ENCODE data around the gene SLC2A6. TPM values are rescaled to one million over a fixed set of nuclear protein-coding genes. Genes with fewer than 3 reads are reported as not detected.

The SLC2A6 gene
- total and polyA plus RNA-seq, 10 of the 15 experiments (the other 5 are each of a cell fraction or from before 2014, with no cell fraction given), result 1.1 to 37.9 (median 18.3) TPM

DNA sequence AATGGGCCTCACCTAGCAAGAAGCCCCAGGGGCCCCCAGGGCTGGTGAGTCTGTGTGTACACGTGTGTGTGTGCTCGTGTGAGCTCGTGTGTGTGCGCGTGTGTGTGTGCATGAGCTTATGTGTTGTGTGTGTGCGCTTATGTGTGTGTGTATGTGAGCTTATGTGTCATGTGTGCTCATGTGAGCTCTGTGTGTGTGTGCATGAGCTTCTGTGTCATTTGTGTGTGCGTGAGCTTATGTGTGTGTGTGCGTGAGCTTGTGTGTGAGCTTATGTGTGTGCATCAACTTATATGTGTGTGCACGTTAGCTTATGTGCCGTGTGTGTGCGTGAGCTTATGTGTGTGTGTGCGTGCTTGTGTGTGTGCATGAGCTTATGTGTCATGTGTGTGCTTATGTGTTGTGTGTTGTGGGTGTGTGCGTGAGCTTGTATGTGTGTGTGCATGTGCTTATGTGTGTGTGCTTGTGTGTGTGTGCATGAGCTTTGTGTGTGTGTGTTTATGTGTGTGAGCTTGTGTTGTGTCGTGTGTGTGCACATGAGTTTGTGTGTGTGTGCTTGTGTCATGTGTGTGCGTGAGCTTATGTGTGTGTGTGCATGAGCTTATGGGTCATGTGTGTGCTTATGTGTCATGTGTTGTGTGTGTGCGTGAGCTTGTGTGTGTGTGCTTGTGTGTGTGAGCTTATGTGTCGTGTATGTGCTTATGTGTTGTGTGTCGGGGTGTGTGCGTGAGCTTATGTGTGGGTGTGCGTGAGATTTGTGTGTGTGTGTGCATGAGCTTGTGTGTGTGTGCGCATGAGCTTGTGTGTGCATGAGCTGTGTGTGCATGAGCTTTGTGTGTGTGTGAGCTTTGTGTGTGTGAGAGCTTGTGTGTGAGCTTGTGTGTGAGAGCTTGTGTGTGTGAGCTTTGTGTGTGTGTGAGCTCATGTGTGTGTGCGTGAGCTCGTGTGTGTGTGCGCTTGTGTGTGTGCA is 16.7 kb upstream of the SLC2A6 start:
- DNase-seq (ENCODE audit: low read depth, low spot score) (no peak), FAIRE-seq (peak; percentile 72), ATAC-seq (no peak)
- ChIA-PET SMC1A (ENCODE audit: uncharacterized antibody, unreplicated experiment) (interaction anchor here (1.5 kb wide), 1 partner anchor 9 kb away, joined by 3 read pairs; no protein-coding TSS in a partner anchor), POLR2A (no interaction called here), CTCF (interaction anchor here (0.7 to 2.1 kb wide), 5 partner anchors 9 to 314 kb away, joined by 3 to 5 read pairs (median 4); no protein-coding TSS in a partner anchor), RAD21 (ENCODE audit: unreplicated experiment) (interaction anchor here (1.3 kb wide), 1 partner anchor 18 kb away, joined by 3 read pairs; no protein-coding TSS in a partner anchor)
- no TSS peak for BruUV-seq (replicated peaks)
- H3K9me3 ChIP-seq (replicated peaks; ENCODE audit: control insufficient read depth, insufficient read depth, low read length), result no peaks in the 10 kb centered on the region
- in situ Hi-C loops (cut with MboI), result no loop called here
- no peak overlapping the region for H3K4me2 ChIP-seq (ENCODE audit: control insufficient read depth, insufficient read depth)
- no peak overlapping the region for H3K4me3 ChIP-seq
- no peaks in the 10 kb centered on the region for H3K36me3 ChIP-seq (ENCODE audit: control insufficient read depth in 2 of 2, insufficient read depth in 2 of 2, low read length in 1 of 2)
- H3K27me3 ChIP-seq (replicated peaks in 1 of 2; ENCODE audit: control insufficient read depth in 2 of 2, insufficient read depth in 2 of 2, low read length in 1 of 2), result peaks cover 0 to 1% of the 10 kb centered on the region in 2 experiments; a peak in 1 of 4 replicates
- no peaks in the 10 kb centered on the region for H3K79me2 ChIP-seq (ENCODE audit: control insufficient read depth, insufficient read depth, low read length)
- no peak overlapping the region for H2AFZ ChIP-seq (ENCODE audit: control insufficient read depth, low read depth, low read length)
- H3K27ac ChIP-seq (ENCODE audit: control insufficient read depth, insufficient read depth), result no peak overlapping the region
- no peaks in the 10 kb centered on the region for H3K4me1 ChIP-seq (ENCODE audit: control insufficient read depth, insufficient read depth, low read length)
- no peak overlapping the region for H3K9ac ChIP-seq (ENCODE audit: control insufficient read depth, insufficient read depth, low read length)
- intact Hi-C loops (cut with micrococcal nuclease; ENCODE audit: unreplicated experiment), result no loop called here
- peak; percentile 33 for TF ChIP-seq NR2C2 (IDR thresholded peaks at IDR 0.05; ENCODE audit: borderline replicate concordance, control insufficient read depth, insufficient read length, low read depth)
- TF ChIP-seq WRNIP1 (IDR thresholded peaks at IDR 0.05; ENCODE audit: borderline replicate concordance, low read depth, low read length), result no peak
- no peak for TF ChIP-seq DPF2 (IDR thresholded peaks at IDR 0.05)
- TF ChIP-seq FOS (IDR thresholded peaks at IDR 0.05; ENCODE audit: borderline replicate concordance, extremely low read depth, insufficient read length), result no peak
- TF ChIP-seq RELA (IDR thresholded peaks at IDR 0.05; ENCODE audit: borderline replicate concordance, partially characterized antibody), result no peak
- TF ChIP-seq TCF12 (IDR thresholded peaks at IDR 0.05; ENCODE audit: low read depth, low read length), result no peak
- TF ChIP-seq, protein P1, sequence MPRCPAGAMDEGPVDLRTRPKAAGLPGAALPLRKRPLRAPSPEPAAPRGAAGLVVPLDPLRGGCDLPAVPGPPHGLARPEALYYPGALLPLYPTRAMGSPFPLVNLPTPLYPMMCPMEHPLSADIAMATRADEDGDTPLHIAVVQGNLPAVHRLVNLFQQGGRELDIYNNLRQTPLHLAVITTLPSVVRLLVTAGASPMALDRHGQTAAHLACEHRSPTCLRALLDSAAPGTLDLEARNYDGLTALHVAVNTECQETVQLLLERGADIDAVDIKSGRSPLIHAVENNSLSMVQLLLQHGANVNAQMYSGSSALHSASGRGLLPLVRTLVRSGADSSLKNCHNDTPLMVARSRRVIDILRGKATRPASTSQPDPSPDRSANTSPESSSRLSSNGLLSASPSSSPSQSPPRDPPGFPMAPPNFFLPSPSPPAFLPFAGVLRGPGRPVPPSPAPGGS (IDR thresholded peaks at IDR 0.05; ENCODE audit: borderline replicate concordance, insufficient read depth, low read depth, low read length, poor library complexity, severe bottlenecking), result peak; percentile 91
- no peak for TF ChIP-seq ZNF217 (IDR thresholded peaks at IDR 0.05)
- no peak for TF ChIP-seq YBX1 (IDR thresholded peaks at IDR 0.05)
- peak; percentile 30; the same call in 1 of the 2 replicates for TF ChIP-seq NFIC (IDR thresholded peaks at IDR 0.05; ENCODE audit: low read depth, low read length)
- no peak for TF ChIP-seq RAD21 (IDR thresholded peaks at IDR 0.05; ENCODE audit: insufficient read depth, low read depth, low read length)
- no peaks in the 10 kb centered on the region for H4K20me1 ChIP-seq (ENCODE audit: control insufficient read depth, insufficient read depth)
- WGBS (ENCODE audit: insufficient coverage, insufficient replicate concordance, low lambda C conversion rate, missing lambda C conversion rate), result 81% methylated on average over 24 of the region's 24 CpGs
